Loucy (cell line): ENCODE results near the gene GIT2.

Experiments
- H2AFZ ChIP-seq: fragments of 200-600 bp; sonication (generic); 2 replicates; pipeline ENCODE4 v1.6.0; 2016; ENCODE audit warnings: antibody characterized with exemption, mild to moderate bottlenecking, low read length, moderate library complexity
- H3F3A ChIP-seq: fragments of 200-600 bp; 2 replicates; pipeline ENCODE4 v1.6.0; 2016; ENCODE audit warnings: antibody characterized with exemption, low read depth, mild to moderate bottlenecking
- H3K27me3 ChIP-seq: fragments of 200-600 bp; sonication (generic); 2 replicates; pipeline ENCODE4 v1.6.1; 2014; ENCODE audit warnings: low read length, mild to moderate bottlenecking; ENCODE audit not compliant: insufficient read depth, poor library complexity, severe bottlenecking
- H3K36me3 ChIP-seq: fragments of 200-600 bp; sonication (generic); 2 replicates; pipeline ENCODE4 v1.6.1; 2016; ENCODE audit warnings: low read length; ENCODE audit not compliant: insufficient read depth
- H3K4me1 ChIP-seq: fragments of 200-600 bp; sonication (generic); 2 replicates; pipeline ENCODE4 v1.5.1; 2014; ENCODE audit warnings: low read length, mild to moderate bottlenecking; ENCODE audit not compliant: insufficient read depth, poor library complexity, severe bottlenecking
- H3K4me2 ChIP-seq: fragments of 200-600 bp; sonication (generic); 2 replicates; pipeline ENCODE4 v1.6.0; 2014; ENCODE audit warnings: antibody characterized with exemption, low read length, low read depth, mild to moderate bottlenecking; ENCODE audit not compliant: poor library complexity, severe bottlenecking
- H3K4me3 ChIP-seq: fragments of 200-600 bp; sonication (generic); 2 replicates; pipeline ENCODE4 v1.5.1; 2014; ENCODE audit warnings: low read length, mild to moderate bottlenecking, mixed read lengths; ENCODE audit not compliant: poor library complexity, severe bottlenecking
- H3K79me2 ChIP-seq: fragments of 200-600 bp; sonication (generic); 2 replicates; pipeline ENCODE4 v1.6.1; 2014; ENCODE audit warnings: low read length; ENCODE audit not compliant: insufficient read depth
- H3K9ac ChIP-seq: fragments of 200-600 bp; sonication (generic); 2 replicates; pipeline ENCODE4 v1.6.0; 2014; ENCODE audit warnings: mild to moderate bottlenecking, low read depth, low read length, moderate library complexity; ENCODE audit not compliant: poor library complexity, severe bottlenecking
- H3K9me2 ChIP-seq: fragments of 200-600 bp; sonication (generic); replicated peaks from 2 replicates; pipeline ENCODE4 v1.6.1; 2016; ENCODE audit warnings: low read depth, low read length, mixed read lengths
- H3K9me3 ChIP-seq: fragments of 200-600 bp; sonication (generic); 2 replicates; pipeline ENCODE4 v1.6.1; 2014; ENCODE audit warnings: mild to moderate bottlenecking, antibody characterized with exemption, low read length, low read depth; ENCODE audit not compliant: insufficient read depth
- H4K20me1 ChIP-seq: fragments of 200-600 bp; sonication (generic); 2 replicates; pipeline ENCODE4 v1.6.0; 2014; ENCODE audit warnings: antibody characterized with exemption, low read length, mild to moderate bottlenecking; ENCODE audit not compliant: insufficient read depth, poor library complexity, severe bottlenecking
- CTCF ChIP-seq: fragments of 200-600 bp; sonication (generic); conservative IDR thresholded peaks from 2 replicates; pipeline ENCODE4 v1.5.1; 2014; ENCODE audit warnings: mild to moderate bottlenecking, antibody characterized with exemption, low read length
- EZH2phosphoT487 ChIP-seq: fragments of 200-600 bp; IDR thresholded peaks from 2 replicates; pipeline ENCODE4 v1.6.1; 2018; ENCODE audit warnings: antibody characterized with exemption, mild to moderate bottlenecking, moderate library complexity, borderline replicate concordance

The GIT2 gene

DNA sequence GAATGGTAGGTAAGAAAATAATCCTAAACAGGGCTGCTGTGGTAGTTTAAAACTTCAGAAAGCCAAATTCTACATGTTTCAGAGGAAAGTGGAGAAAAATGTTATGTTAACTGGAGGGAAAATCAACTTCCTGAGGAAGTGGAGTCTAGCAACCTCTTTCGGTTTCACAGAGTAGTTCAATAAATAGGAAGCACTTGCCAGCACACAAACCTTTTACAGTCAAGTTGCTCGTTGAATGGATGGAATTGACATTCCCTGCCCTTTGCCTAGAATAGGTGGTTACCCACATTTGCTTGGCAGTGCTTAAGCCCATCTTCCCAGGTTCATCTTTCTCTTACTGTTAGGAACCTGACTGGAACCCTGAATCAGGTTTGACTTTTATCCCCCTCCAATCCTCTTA is 19.0 kb upstream of the GIT2 start:
- Histone ChIP-seq H3F3A (no peaks in the 10 kb centered on the region), H3K4me1 (peaks cover 6% of the 10 kb centered on the region), H3K36me3 (peaks cover 64% of the 10 kb centered on the region; the same call in 1 of the 2 replicates), H3K9me3 (no peaks in the 10 kb centered on the region), H3K27me3 (no peaks in the 10 kb centered on the region), H3K4me3 (no peak overlapping the region), H3K4me2 (no peak overlapping the region), H2AFZ (no peak overlapping the region), H3K9ac (peak overlapping the region; percentile 43), H4K20me1 (no peaks in the 10 kb centered on the region), H3K79me2 (peaks cover 4% of the 10 kb centered on the region; the same call in 1 of the 2 replicates), H3K9me2 (no peaks in the 10 kb centered on the region)
- TF ChIP-seq CTCF = 0 out of 2 replicates have a peak, but pooled peaks have one; percentile 23
- no peak for TF ChIP-seq EZH2phosphoT487

- Histone ChIP-seq H3K36me3 (peaks cover 40% of the 10 kb centered on the region; the same call in 1 of the 2 replicates), H3K9me2 (no peaks in the 10 kb centered on the region), H3K4me2 (no peak overlapping the region), H3K4me1 (peaks cover 6% of the 10 kb centered on the region), H3K27me3 (no peaks in the 10 kb centered on the region), H3K4me3 (no peak overlapping the region), H2AFZ (no peak overlapping the region), H3K79me2 (peaks cover 25% of the 10 kb centered on the region), H4K20me1 (no peaks in the 10 kb centered on the region), H3F3A (no peaks in the 10 kb centered on the region), H3K9ac (no peak overlapping the region), H3K9me3 (no peaks in the 10 kb centered on the region)
- TF ChIP-seq EZH2phosphoT487 (no peak), CTCF (no peak)
Measured at GRCh38 chr12:110012659-110013058, 16.5 kb upstream of the GIT2 start.

DNA sequence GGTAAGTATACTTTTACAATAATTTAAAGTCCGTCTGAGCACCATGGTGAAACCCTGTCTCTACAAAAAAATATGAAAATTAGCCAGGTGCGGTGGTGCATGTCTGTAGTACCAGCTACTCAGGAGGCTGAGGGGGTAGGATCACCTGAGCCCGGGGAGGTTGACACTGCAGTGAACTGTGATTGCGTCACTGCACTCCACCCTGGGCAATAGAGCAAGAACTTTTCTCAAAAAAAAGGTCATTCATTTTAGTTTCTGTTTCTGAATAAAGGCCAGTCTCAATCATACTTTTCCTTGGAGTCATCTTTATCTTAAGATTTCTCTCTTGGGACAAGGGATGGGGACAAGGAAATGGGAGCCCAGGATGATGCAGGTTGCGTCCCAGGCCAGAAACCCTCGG is 16.0 kb upstream of the GIT2 start:
- H3K79me2 ChIP-seq = peaks cover 28% of the 10 kb centered on the region
- H3K4me1 ChIP-seq = peaks cover 6% of the 10 kb centered on the region
- no peak overlapping the region for H2AFZ ChIP-seq

More for the DNA sequence above, 16.0 kb upstream of the GIT2 start:
- H3K4me3 ChIP-seq = no peak overlapping the region
- no peaks in the 10 kb centered on the region for H3F3A ChIP-seq
- H3K9me3 ChIP-seq = no peaks in the 10 kb centered on the region
- H4K20me1 ChIP-seq = no peaks in the 10 kb centered on the region
- no peak for TF ChIP-seq CTCF
- TF ChIP-seq EZH2phosphoT487 = no peak
- peaks cover 35% of the 10 kb centered on the region; the same call in 1 of the 2 replicates for H3K36me3 ChIP-seq
- H3K9me2 ChIP-seq = no peaks in the 10 kb centered on the region
- no peaks in the 10 kb centered on the region for H3K27me3 ChIP-seq
- H3K4me2 ChIP-seq = no peak overlapping the region
- H3K9ac ChIP-seq = no peak overlapping the region
